Endothelial cell of umbilical vein (primary cell): Measurements from ENCODE around the gene PLOD1. TPM values are rescaled to one million over a fixed set of nuclear protein-coding genes. Genes with fewer than 3 reads are reported as not detected.

Experiments used
- BruUV-seq: library from RNA; stranded (reverse); fragments of 400-500 nt; replicated peaks from 2 replicates; lab custom pipeline; 2021; lab: Mats Ljungman, UMichigan
- CTCF ChIA-PET: fragments of 300-600, 350-600 bp; sonication (Branson Sonifier 250); formaldehyde crosslinking; loops from one replicate; lab custom pipeline; 2021; ENCODE audit warnings: antibody characterized with exemption, inconsistent platforms; lab: Charles Lee
- POLR2A ChIA-PET: fragments of 300-600, 350-600 bp; sonication (Branson Sonifier 250); formaldehyde crosslinking; loops from one replicate; lab custom pipeline; 2021; ENCODE audit warnings: antibody characterized with exemption, inconsistent platforms; lab: Charles Lee
- DNase-seq: peaks from one replicate; pipeline ENCODE4 v3.0.0-alpha.2; 2011; ENCODE audit warnings: low read depth, low spot score
- FAIRE-seq: peaks from 2 replicates; lab custom pipeline; 2011; peaks lifted over from hg19 to GRCh38; lab: Jason Lieb, UNC
- H2AFZ ChIP-seq: 2 replicates; pipeline ENCODE4 v1.6.0; 2012; ENCODE audit warnings: low read depth, low read length, control low read depth, inconsistent platforms
- H3K27ac ChIP-seq: 2 replicates; pipeline ENCODE4 v1.5.1; 2011; ENCODE audit warnings: low read depth, mild to moderate bottlenecking, control low read depth, low read length, moderate library complexity; ENCODE audit not compliant: insufficient read depth
- H3K27me3 ChIP-seq, 2 experiments: 2 replicates each; pipeline versions ENCODE4 v1.6.0 to v1.6.1; 2011; ENCODE audit warnings: low read length in 2 of 2, mixed read lengths in 1 of 2; ENCODE audit not compliant: control insufficient read depth in 2 of 2, insufficient read depth in 2 of 2
- H3K36me3 ChIP-seq, 2 experiments: 2 replicates in 1 of 2; 3 replicates in 1 of 2; pipeline ENCODE4 v1.5.1; 2011; ENCODE audit warnings: low read length in 2 of 2, mild to moderate bottlenecking in 1 of 2, moderate library complexity in 1 of 2; ENCODE audit not compliant: control insufficient read depth in 2 of 2, insufficient read depth in 2 of 2; ENCODE audit errors: extremely low read depth in 1 of 2
- H3K4me1 ChIP-seq: 3 replicates; pipeline ENCODE4 v1.5.1; 2011; ENCODE audit warnings: mild to moderate bottlenecking, low read length; ENCODE audit not compliant: control insufficient read depth, insufficient read depth; ENCODE audit errors: extremely low read depth
- H3K4me2 ChIP-seq: 2 replicates; pipeline ENCODE4 v1.6.1; 2011; ENCODE audit warnings: low read length, control low read depth, mixed read lengths; ENCODE audit not compliant: insufficient read depth
- H3K4me3 ChIP-seq, 3 experiments: fragments of 200-600 bp in 1 of 3; sonication (generic), shearing (Covaris generic) in 1 of 3; replicated peaks in 1 of 3; 2 replicates each; pipeline ENCODE4 v1.5.1; 2011 to 2016; ENCODE audit warnings: control low read depth in 3 of 3, low read length in 3 of 3, mild to moderate bottlenecking in 2 of 3, inconsistent platforms in 1 of 3, low read depth in 1 of 3, moderate library complexity in 1 of 3; ENCODE audit not compliant: insufficient read depth in 1 of 3
- H3K79me2 ChIP-seq: 2 replicates; pipeline ENCODE4 v1.6.0; 2012; ENCODE audit warnings: low read length, inconsistent platforms; ENCODE audit not compliant: control insufficient read depth, insufficient read depth
- H3K9ac ChIP-seq: replicated peaks from 2 replicates; pipeline ENCODE3; 2011; ENCODE audit warnings: low read length, control low read depth; ENCODE audit not compliant: insufficient read depth; ENCODE audit errors: extremely low read depth
- H3K9me1 ChIP-seq: replicated peaks from 3 replicates; pipeline ENCODE4 v1.6.0; 2011; ENCODE audit warnings: mild to moderate bottlenecking, low read length; ENCODE audit not compliant: control insufficient read depth, insufficient read depth; ENCODE audit errors: extremely low read depth
- H3K9me3 ChIP-seq: replicated peaks from 2 replicates; pipeline ENCODE4 v1.5.1; 2012; ENCODE audit warnings: low read length, inconsistent platforms; ENCODE audit not compliant: control insufficient read depth, insufficient read depth
- H4K20me1 ChIP-seq: replicated peaks from 2 replicates; pipeline ENCODE3; 2011; ENCODE audit warnings: mild to moderate bottlenecking, low read length; ENCODE audit not compliant: control insufficient read depth, insufficient read depth; ENCODE audit errors: extremely low read depth
- EZH2 ChIP-seq: IDR thresholded peaks from 2 replicates; pipeline ENCODE4 v1.6.1; 2012; ENCODE audit warnings: borderline replicate concordance, low read depth, mild to moderate bottlenecking, moderate library complexity, low read length, inconsistent platforms; ENCODE audit not compliant: severe bottlenecking
- GATA2 ChIP-seq: IDR thresholded peaks from 2 replicates; pipeline ENCODE4 v1.7.0; 2011; ENCODE audit warnings: low read depth, mild to moderate bottlenecking, moderate library complexity, mixed read lengths, low read length; ENCODE audit not compliant: insufficient read length, insufficient read depth
- JUN ChIP-seq: IDR thresholded peaks from 2 replicates; pipeline ENCODE4 v1.6.1; 2011; ENCODE audit warnings: borderline replicate concordance, low read depth; ENCODE audit not compliant: insufficient read length, insufficient read depth
- MYC ChIP-seq: IDR thresholded peaks from one replicate; pipeline ENCODE4 v1.6.1; 2011; ENCODE audit warnings: mild to moderate bottlenecking, low read depth, low read length
- POLR2A ChIP-seq: IDR thresholded peaks from 2 replicates; pipeline ENCODE4 v1.6.1; 2012; ENCODE audit warnings: low read depth, mild to moderate bottlenecking, control low read depth, low read length
- POLR2AphosphoS5 ChIP-seq: IDR thresholded peaks from 2 replicates; pipeline ENCODE4 v1.6.1; 2012; ENCODE audit warnings: low read depth, mild to moderate bottlenecking, control low read depth, low read length, moderate library complexity; ENCODE audit not compliant: insufficient read depth
- dilution Hi-C: fragments of 300-500 bp; cut with MboI; formaldehyde crosslinking; loops from one replicate; pipeline ENCODE4 v1.15.0; 2019; ENCODE audit warnings: low sequenced_read_pairs; ENCODE audit not compliant: extremely low pct_ligation_motif_present
- intact Hi-C: fragments of 100-400 bp; cut with micrococcal nuclease; formaldehyde crosslinking; loops from one replicate; pipeline ENCODE4 v1.10.0; 2022
- polyA plus RNA-seq, 4 experiments: library from polyadenylated mRNA; depleted of rRNA in 3 of 4; stranded (reverse) in 3 of 4; unstranded in 1 of 4; fragments of >200 nt; gene quantifications; 2 replicates each; pipeline versions ENCODE4 v1.2.1 to v1.2.3, GENCODE V29; 2011 to 2012; ENCODE audit warnings: missing spikeins in 1 of 4
- small RNA-seq: library from RNA; depleted of rRNA; stranded (forward); fragments of <200 nt; gene quantifications from one replicate; pipeline ENCODE3, GENCODE V24; 2012; ENCODE audit warnings: low replicate concordance, low read depth; ENCODE audit not compliant: insufficient read depth, insufficient read length
- total RNA-seq: library from RNA; stranded (reverse); gene quantifications from 2 replicates; pipeline ENCODE4 v1.2.3, GENCODE V29; 2021
- TF ChIP-seq, protein P1 (sequence below): IDR thresholded peaks from 2 replicates; pipeline ENCODE4 v1.6.1; 2011; ENCODE audit not compliant: insufficient read depth, insufficient read length

PLOD1 gene
- total and polyA plus RNA-seq, 2 donors (not counting 3 experiments of a cell fraction or from before 2014, with no cell fraction given): 260 to 412 TPM

DNA sequence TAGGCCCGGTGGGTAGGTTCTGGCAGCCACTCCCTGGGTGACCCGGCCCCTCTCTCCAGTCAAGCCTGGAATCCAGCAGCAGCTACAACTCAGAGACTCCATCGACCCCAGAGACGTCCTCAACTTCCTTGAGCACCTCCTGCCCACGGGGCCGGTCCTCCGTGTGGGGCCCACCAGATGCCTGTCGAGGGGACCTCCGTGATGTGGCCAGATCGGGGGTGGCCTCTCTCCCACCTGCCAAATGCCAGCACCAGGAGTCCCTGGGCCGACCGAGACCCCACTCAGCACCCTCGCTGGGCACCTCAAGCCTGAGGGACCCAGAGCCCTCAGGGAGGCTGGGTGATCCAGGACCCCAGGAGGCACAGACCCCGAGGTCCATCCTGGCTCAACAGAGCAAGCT is 87.5 kb downstream of the PLOD1 start:
- Histone ChIP-seq H2AFZ (no peak overlapping the region), H3K9me1 (no peaks in the 10 kb centered on the region), H3K27ac (no peak overlapping the region), H3K27me3 (no peaks in the 10 kb centered on the region), H3K4me3 (no peak overlapping the region), H3K9ac (no peak overlapping the region), H3K4me1 (no peaks in the 10 kb centered on the region), H3K79me2 (peaks cover 10% of the 10 kb centered on the region), H3K36me3 (peaks cover 2 to 18% of the 10 kb centered on the region in 2 experiments), H4K20me1 (no peaks in the 10 kb centered on the region), H3K4me2 (no peak overlapping the region), H3K9me3 (no peaks in the 10 kb centered on the region)
- TF ChIP-seq POLR2A: no peak
- no peak for TF ChIP-seq EZH2
- no peak for TF ChIP-seq POLR2AphosphoS5
- TF ChIP-seq, protein P1, sequence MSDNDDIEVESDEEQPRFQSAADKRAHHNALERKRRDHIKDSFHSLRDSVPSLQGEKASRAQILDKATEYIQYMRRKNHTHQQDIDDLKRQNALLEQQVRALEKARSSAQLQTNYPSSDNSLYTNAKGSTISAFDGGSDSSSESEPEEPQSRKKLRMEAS: no peak
- TF ChIP-seq MYC: no peak
- TF ChIP-seq JUN: no peak
- TF ChIP-seq GATA2: no peak
- BruUV-seq: no TSS peak
- FAIRE-seq (no peak), DNase-seq (no peak)
- ChIA-PET POLR2A (no interaction called here), CTCF (no interaction called here)
- dilution Hi-C loops (no loop called here), intact Hi-C loops (no loop called here)

Small RNAs within 50 kb of the gene (small RNA-seq; reads per million reads assigned to genes)
- gene AL096840.1 (not detected), gene RF00019 (not detected), gene RNU5E-4P (3.7 reads per million, percentile 26 among the genes with 10 or more reads in this experiment)

Other genes with a start within 250 kb of the PLOD1 start
- gene DRAXIN, start 243.0 kb upstream of the PLOD1 start, total RNA-seq: 2.6 and 3.2 TPM in 2 replicates
- gene DRAXIN, start 243.0 kb upstream of the PLOD1 start, polyA plus RNA-seq: 0.44 and 0.49 TPM in 2 replicates
- 40.3 and 41.6 TPM in 2 replicates for gene AGTRAP, start 198.6 kb upstream of the PLOD1 start, total RNA-seq
- gene AGTRAP, start 198.6 kb upstream of the PLOD1 start, polyA plus RNA-seq: 101 and 145 TPM in 2 replicates
- gene C1orf167, start 172.5 kb upstream of the PLOD1 start, total RNA-seq: not detected in 2 replicates
- gene C1orf167, start 172.5 kb upstream of the PLOD1 start, polyA plus RNA-seq: not detected in 2 replicates
- gene MTHFR, start 128.8 kb upstream of the PLOD1 start, total RNA-seq: 25.3 and 26.5 TPM in 2 replicates
- 13.8 and 14.8 TPM in 2 replicates for gene MTHFR, start 128.8 kb upstream of the PLOD1 start, polyA plus RNA-seq
- 41.2 and 43.3 TPM in 2 replicates for gene CLCN6, start 128.5 kb upstream of the PLOD1 start, total RNA-seq
- 17.7 and 20.4 TPM in 2 replicates for gene CLCN6, start 128.5 kb upstream of the PLOD1 start, polyA plus RNA-seq
- gene NPPA, start 86.9 kb upstream of the PLOD1 start, total RNA-seq: not detected in 2 replicates
- gene NPPA, start 86.9 kb upstream of the PLOD1 start, polyA plus RNA-seq: not detected in 2 replicates
- gene NPPB, start 75.8 kb upstream of the PLOD1 start, total RNA-seq: not detected in 2 replicates
- gene NPPB, start 75.8 kb upstream of the PLOD1 start, polyA plus RNA-seq: not detected in 2 replicates
- 52.9 and 56.1 TPM in 2 replicates for gene KIAA2013, start 8.3 kb upstream of the PLOD1 start, total RNA-seq
- gene KIAA2013, start 8.3 kb upstream of the PLOD1 start, polyA plus RNA-seq: 137 and 194 TPM in 2 replicates
- 66.6 and 82.4 TPM in 2 replicates for gene MFN2, start 45.7 kb downstream of the PLOD1 start, total RNA-seq
- 41.8 and 51.4 TPM in 2 replicates for gene MFN2, start 45.7 kb downstream of the PLOD1 start, polyA plus RNA-seq
- gene MIIP, start 84.8 kb downstream of the PLOD1 start, total RNA-seq: 30.1 and 32.3 TPM in 2 replicates
- 39.1 and 52.1 TPM in 2 replicates for gene MIIP, start 84.8 kb downstream of the PLOD1 start, polyA plus RNA-seq
- gene TNFRSF8, start 128.6 kb downstream of the PLOD1 start, total RNA-seq: not detected in 2 replicates
- gene TNFRSF8, start 128.6 kb downstream of the PLOD1 start, polyA plus RNA-seq: 0.35 and 0.47 TPM in 2 replicates
- gene TNFRSF1B, start 232.3 kb downstream of the PLOD1 start, total RNA-seq: 65.9 and 66.0 TPM in 2 replicates
- gene TNFRSF1B, start 232.3 kb downstream of the PLOD1 start, polyA plus RNA-seq: 53.6 and 65.3 TPM in 2 replicates